Astrocyte of the cerebellum (primary cell): ENCODE data around the gene ADNP.

Source experiments
- DNase-seq: peaks from one replicate; pipeline ENCODE4 v3.0.0-alpha.2; 2011; ENCODE audit warnings: low read depth
- H3K4me3 ChIP-seq: 2 replicates; pipeline ENCODE4 v1.5.1; 2011; ENCODE audit warnings: mild to moderate bottlenecking, low read depth, low read length, moderate library complexity
- CTCF ChIP-seq: IDR thresholded peaks from 2 replicates; pipeline ENCODE4 v1.5.1; 2012; ENCODE audit warnings: low read length, low read depth, moderate library complexity, mild to moderate bottlenecking; ENCODE audit errors: missing control alignments
- in situ Hi-C: cut with HindIII; loops from 2 replicates; pipeline ENCODE4 v1.10.0; 2017; ENCODE audit warnings: low sequenced_read_pairs

The ADNP gene

GRCh38 chr20:50856475-50857041 lies 74.7 kb downstream of the ADNP start:
- in situ Hi-C loops = no loop called here
- no peak for TF ChIP-seq CTCF

GRCh38 chr20:50855498-50856474 lies 75.5 kb downstream of the ADNP start:
- in situ Hi-C loops = no loop called here
- TF ChIP-seq CTCF = no peak
- peak; percentile 19 for DNase-seq
- no peak overlapping the region for H3K4me3 ChIP-seq

More at GRCh38 chr20:50856475-50857041, 74.7 kb downstream of the ADNP start:
- H3K4me3 ChIP-seq = no peak overlapping the region
- DNase-seq = no peak

GRCh38 chr20:50854506-50855249 lies 76.6 kb downstream of the ADNP start:
- no peak overlapping the region for H3K4me3 ChIP-seq
- no peak for DNase-seq
- in situ Hi-C loops = no loop called here
- no peak for TF ChIP-seq CTCF

- H3K4me3 ChIP-seq = no peak overlapping the region
- DNase-seq = no peak
- no peak for TF ChIP-seq CTCF
- in situ Hi-C loops = no loop called here
Observed at GRCh38 chr20:50852085-50852484, 79.2 kb downstream of the ADNP start.

GRCh38 chr20:50850721-50851286 lies 80.4 kb downstream of the ADNP start:
- TF ChIP-seq CTCF = no peak

More at GRCh38 chr20:50850721-50851286, 80.4 kb downstream of the ADNP start:
- in situ Hi-C loops = no loop called here
- no peak for DNase-seq
- H3K4me3 ChIP-seq = no peak overlapping the region
